GM13976 (cell line): ENCODE measurements around the gene LIPJ.
A peak's percentile ranks its signal among the peaks of the same experiment; 100 is the strongest.

ENCODE experiments used
- DNase-seq: peaks from one replicate; pipeline ENCODE4 v3.0.0; 2012; ENCODE audit warnings: low spot score
- CTCF ChIP-seq: IDR thresholded peaks from 2 replicates; pipeline ENCODE4 v1.5.1; 2012; ENCODE audit warnings: borderline replicate concordance, mild to moderate bottlenecking; ENCODE audit not compliant: insufficient read depth; ENCODE audit errors: extremely low read depth, missing control alignments, control extremely low read depth
- in situ Hi-C: fragments of 300-500 bp; cut with MboI; formaldehyde crosslinking; loops from one replicate; pipeline ENCODE4 v1.12.0; 2022; ENCODE audit warnings: low sequenced_read_pairs, mixed read lengths, inconsistent platforms; ENCODE audit not compliant: unreplicated experiment

The LIPJ gene

GRCh38 chr10:88616250-88616977 is 29.9 kb downstream of the LIPJ start:
- no peak for TF ChIP-seq CTCF
- in situ Hi-C loops: no loop called here
- DNase-seq: peak; percentile 5

- in situ Hi-C loops: no loop called here
- no peak for TF ChIP-seq CTCF
- DNase-seq: no peak
Measured at GRCh38 chr10:88617772-88618300, 31.3 kb downstream of the LIPJ start.

- no peak for DNase-seq
- no peak for TF ChIP-seq CTCF
- in situ Hi-C loops: no loop called here
Measured at GRCh38 chr10:88618496-88618895, 31.9 kb downstream of the LIPJ start.

- in situ Hi-C loops: no loop called here
- DNase-seq: no peak
- TF ChIP-seq CTCF: no peak
Measured at GRCh38 chr10:88620441-88620840, 33.9 kb downstream of the LIPJ start.

- in situ Hi-C loops: no loop called here
- no peak for DNase-seq
- TF ChIP-seq CTCF: no peak
Measured at GRCh38 chr10:88623835-88624234, 37.3 kb downstream of the LIPJ start.

GRCh38 chr10:88624840-88625239 is 38.3 kb downstream of the LIPJ start:
- TF ChIP-seq CTCF: no peak
- no peak for DNase-seq
- in situ Hi-C loops: no loop called here
